GM23338 (cell line): Measurements from ENCODE around the gene NCKAP1. TPM values are rescaled to one million over a fixed set of nuclear protein-coding genes. Genes with fewer than 3 reads are reported as not detected.

Experiments
- ATAC-seq: fragments of 200-7000 bp; cut with Tn5 transposase; 3 replicates; pipeline ENCODE4 v1.9.1; 2020
- DNase-seq: peaks from one replicate; pipeline ENCODE4 v3.0.0-alpha.2; 2015; ENCODE audit warnings: low spot score
- H2AFZ ChIP-seq: fragments of 200-600 bp; sonication (generic); 2 replicates; pipeline ENCODE4 v1.8.0; 2016; ENCODE audit warnings: antibody characterized with exemption, mild to moderate bottlenecking, moderate library complexity
- H3F3A ChIP-seq: fragments of 200-600 bp; sonication (generic); replicated peaks from 2 replicates; pipeline ENCODE4 v1.8.0; 2017; ENCODE audit warnings: antibody characterized with exemption, mixed run types, low read depth
- H3K27ac ChIP-seq: fragments of 200-600 bp; sonication (generic); 2 replicates; pipeline ENCODE4 v1.6.1; 2016; ENCODE audit warnings: low read depth
- H3K27me3 ChIP-seq: fragments of 200-600 bp; sonication (generic); 2 replicates; pipeline ENCODE4 v1.8.0; 2016; ENCODE audit warnings: mild to moderate bottlenecking, mixed run types, moderate library complexity; ENCODE audit not compliant: insufficient read depth
- H3K36me3 ChIP-seq: fragments of 200-600 bp; sonication (generic); 2 replicates; pipeline ENCODE4 v1.8.0; 2016; ENCODE audit warnings: mild to moderate bottlenecking; ENCODE audit not compliant: insufficient read depth
- H3K4me1 ChIP-seq: fragments of 200-600 bp; sonication (generic); 2 replicates; pipeline ENCODE4 v1.8.0; 2016; ENCODE audit warnings: mild to moderate bottlenecking, moderate library complexity; ENCODE audit not compliant: insufficient read depth
- H3K4me2 ChIP-seq: fragments of 200-600 bp; sonication (generic); 2 replicates; pipeline ENCODE4 v1.7.1; 2017; ENCODE audit warnings: mixed run types
- H3K4me3 ChIP-seq: fragments of 200-600 bp; sonication (generic); 2 replicates; pipeline ENCODE4 v1.6.1; 2016; ENCODE audit warnings: mixed run types
- H3K79me2 ChIP-seq: fragments of 200-600 bp; sonication (generic); replicated peaks from 2 replicates; pipeline ENCODE4 v1.8.0; 2017; ENCODE audit warnings: mild to moderate bottlenecking; ENCODE audit not compliant: insufficient read depth
- H3K9me2 ChIP-seq: fragments of 200-600 bp; sonication (generic); 2 replicates; pipeline ENCODE4 v1.8.0; 2017; ENCODE audit not compliant: insufficient read depth
- H4K20me1 ChIP-seq: fragments of 200-600 bp; sonication (generic); replicated peaks from 2 replicates; pipeline ENCODE4 v1.8.0; 2017; ENCODE audit warnings: mild to moderate bottlenecking; ENCODE audit not compliant: insufficient read depth
- H3K27ac Mint-ChIP-seq: 2 replicates; pipeline ENCODE4 v1.8.0; 2020; ENCODE audit warnings: inconsistent platforms, mild to moderate bottlenecking, moderate library complexity, mixed read lengths
- H3K27me3 Mint-ChIP-seq: 3 replicates; pipeline ENCODE4 v1.8.0; 2022; ENCODE audit warnings: low read depth, mild to moderate bottlenecking, moderate library complexity, mixed read lengths, inconsistent platforms; ENCODE audit not compliant: insufficient read depth, poor library complexity
- H3K36me3 Mint-ChIP-seq: 3 replicates; pipeline ENCODE4 v1.8.0; 2021; ENCODE audit warnings: low read depth, mild to moderate bottlenecking, inconsistent platforms, moderate library complexity, mixed read lengths
- H3K4me1 Mint-ChIP-seq: 3 replicates; pipeline ENCODE4 v1.8.0; 2020; ENCODE audit warnings: mild to moderate bottlenecking, inconsistent platforms, mixed read lengths
- H3K4me3 Mint-ChIP-seq: 3 replicates; pipeline ENCODE4 v1.8.0; 2021; ENCODE audit warnings: moderate library complexity, mild to moderate bottlenecking, inconsistent platforms, mixed read lengths
- H3K9me3 Mint-ChIP-seq: 3 replicates; pipeline ENCODE4 v1.8.0; 2020; ENCODE audit warnings: moderate library complexity, mild to moderate bottlenecking, inconsistent platforms, mixed read lengths
- CREB1 ChIP-seq: fragments of 250-450 bp; sonication (Bioruptor Pico); IDR thresholded peaks from 2 replicates; pipeline ENCODE4 v1.5.0; 2020; ENCODE audit warnings: low read depth, mild to moderate bottlenecking, moderate library complexity
- EZH2 ChIP-seq: fragments of 200-600 bp; sonication (generic); IDR thresholded peaks from one replicate; pipeline ENCODE4 v1.8.0; 2017; ENCODE audit warnings: antibody characterized with exemption, mild to moderate bottlenecking, low read depth; ENCODE audit not compliant: unreplicated experiment
- EZH2phosphoT487 ChIP-seq: fragments of 200-600 bp; sonication (generic); IDR thresholded peaks from one replicate; pipeline ENCODE4 v1.8.1; 2018; ENCODE audit warnings: antibody characterized with exemption; ENCODE audit not compliant: unreplicated experiment
- JUNB ChIP-seq: IDR thresholded peaks from one replicate; pipeline ENCODE4 v1.6.1; 2016; ENCODE audit warnings: antibody characterized with exemption; ENCODE audit not compliant: unreplicated experiment
- NANOG ChIP-seq: IDR thresholded peaks from 2 replicates; pipeline ENCODE4 v1.6.1; 2016; ENCODE audit warnings: antibody characterized with exemption, borderline replicate concordance
- POLR2AphosphoS5 ChIP-seq: IDR thresholded peaks from 2 replicates; pipeline ENCODE4 v1.6.1; 2016; ENCODE audit warnings: antibody characterized with exemption, low read depth
- STAT1 ChIP-seq: IDR thresholded peaks from one replicate; pipeline ENCODE4 v1.6.1; 2016; ENCODE audit warnings: antibody characterized with exemption; ENCODE audit not compliant: unreplicated experiment
- ZNF114 ChIP-seq: fragments of 250-450 bp; sonication (Bioruptor Pico); IDR thresholded peaks from 2 replicates; pipeline ENCODE4 v1.5.0; 2020; ENCODE audit warnings: mild to moderate bottlenecking, moderate library complexity
- ZNF331 ChIP-seq: fragments of 250-450 bp; sonication (Bioruptor Pico); IDR thresholded peaks from 2 replicates; pipeline ENCODE4 v1.5.0; 2020; ENCODE audit warnings: low read depth, mild to moderate bottlenecking, moderate library complexity
- polyA plus RNA-seq: library from polyadenylated mRNA; unstranded; fragments of >200 nt; fragmentation: Nextera tagmentation; extraction: Ambion mirVana; gene quantifications from 2 replicates; pipeline ENCODE4 v1.2.1, GENCODE V29; 2016
- total RNA-seq: library from RNA; depleted of rRNA; stranded (reverse); fragments of >200 nt; shearing (Covaris generic); gene quantifications from 2 replicates; pipeline ENCODE4 v1.2.3, GENCODE V29; 2014
- TF ChIP-seq, protein P1 (sequence below): IDR thresholded peaks from one replicate; pipeline ENCODE4 v1.6.1; 2018; ENCODE audit warnings: antibody characterized with exemption; ENCODE audit not compliant: unreplicated experiment
- TF ChIP-seq, protein P2 (sequence below): fragments of 250-450 bp; sonication (Bioruptor Pico); IDR thresholded peaks from 2 replicates; pipeline ENCODE4 v1.5.0; 2020; ENCODE audit warnings: mild to moderate bottlenecking, moderate library complexity

Gene NCKAP1
- total and polyA plus RNA-seq, 2 experiments from 2014 or later, result 53.8 to 157 TPM

DNA sequence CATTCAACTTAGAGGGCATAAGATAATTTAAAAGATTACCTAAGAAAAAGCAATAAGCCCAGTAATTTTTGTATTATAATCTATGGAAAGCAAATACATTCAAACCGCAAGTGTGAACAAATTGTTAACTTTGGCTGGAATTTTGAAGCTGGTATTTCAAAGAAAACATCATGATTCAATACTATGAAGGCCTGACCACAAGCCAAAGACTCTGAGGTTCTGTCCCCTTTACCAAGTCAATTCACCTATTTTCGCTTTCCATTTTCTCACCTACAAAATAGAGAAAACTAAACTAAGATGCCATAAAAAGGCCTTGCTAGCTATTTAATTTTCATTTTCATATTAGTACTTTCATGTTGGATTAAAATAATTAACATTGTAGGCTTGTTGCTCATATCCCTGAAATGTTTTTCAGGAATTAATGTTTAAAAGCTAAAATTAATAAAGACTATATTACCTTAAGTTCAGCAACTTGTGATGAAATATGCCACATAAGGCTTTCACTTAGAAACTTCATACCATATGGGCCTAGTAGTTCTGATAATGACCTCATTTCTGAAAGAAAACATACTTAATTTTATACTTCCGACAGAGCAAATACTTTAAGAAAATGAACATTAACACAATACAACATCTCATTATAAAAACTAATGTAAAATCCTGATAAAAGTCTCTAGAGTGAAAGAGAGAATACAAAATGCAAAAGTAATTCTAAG lies 86.2 kb downstream of the NCKAP1 start (continued):
- TF ChIP-seq, protein P1, sequence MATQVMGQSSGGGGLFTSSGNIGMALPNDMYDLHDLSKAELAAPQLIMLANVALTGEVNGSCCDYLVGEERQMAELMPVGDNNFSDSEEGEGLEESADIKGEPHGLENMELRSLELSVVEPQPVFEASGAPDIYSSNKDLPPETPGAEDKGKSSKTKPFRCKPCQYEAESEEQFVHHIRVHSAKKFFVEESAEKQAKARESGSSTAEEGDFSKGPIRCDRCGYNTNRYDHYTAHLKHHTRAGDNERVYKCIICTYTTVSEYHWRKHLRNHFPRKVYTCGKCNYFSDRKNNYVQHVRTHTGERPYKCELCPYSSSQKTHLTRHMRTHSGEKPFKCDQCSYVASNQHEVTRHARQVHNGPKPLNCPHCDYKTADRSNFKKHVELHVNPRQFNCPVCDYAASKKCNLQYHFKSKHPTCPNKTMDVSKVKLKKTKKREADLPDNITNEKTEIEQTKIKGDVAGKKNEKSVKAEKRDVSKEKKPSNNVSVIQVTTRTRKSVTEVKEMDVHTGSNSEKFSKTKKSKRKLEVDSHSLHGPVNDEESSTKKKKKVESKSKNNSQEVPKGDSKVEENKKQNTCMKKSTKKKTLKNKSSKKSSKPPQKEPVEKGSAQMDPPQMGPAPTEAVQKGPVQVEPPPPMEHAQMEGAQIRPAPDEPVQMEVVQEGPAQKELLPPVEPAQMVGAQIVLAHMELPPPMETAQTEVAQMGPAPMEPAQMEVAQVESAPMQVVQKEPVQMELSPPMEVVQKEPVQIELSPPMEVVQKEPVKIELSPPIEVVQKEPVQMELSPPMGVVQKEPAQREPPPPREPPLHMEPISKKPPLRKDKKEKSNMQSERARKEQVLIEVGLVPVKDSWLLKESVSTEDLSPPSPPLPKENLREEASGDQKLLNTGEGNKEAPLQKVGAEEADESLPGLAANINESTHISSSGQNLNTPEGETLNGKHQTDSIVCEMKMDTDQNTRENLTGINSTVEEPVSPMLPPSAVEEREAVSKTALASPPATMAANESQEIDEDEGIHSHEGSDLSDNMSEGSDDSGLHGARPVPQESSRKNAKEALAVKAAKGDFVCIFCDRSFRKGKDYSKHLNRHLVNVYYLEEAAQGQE, result no peak
- TF ChIP-seq ZNF114, result no peak
- TF ChIP-seq STAT1, result no peak
- TF ChIP-seq NANOG, result no peak

DNA sequence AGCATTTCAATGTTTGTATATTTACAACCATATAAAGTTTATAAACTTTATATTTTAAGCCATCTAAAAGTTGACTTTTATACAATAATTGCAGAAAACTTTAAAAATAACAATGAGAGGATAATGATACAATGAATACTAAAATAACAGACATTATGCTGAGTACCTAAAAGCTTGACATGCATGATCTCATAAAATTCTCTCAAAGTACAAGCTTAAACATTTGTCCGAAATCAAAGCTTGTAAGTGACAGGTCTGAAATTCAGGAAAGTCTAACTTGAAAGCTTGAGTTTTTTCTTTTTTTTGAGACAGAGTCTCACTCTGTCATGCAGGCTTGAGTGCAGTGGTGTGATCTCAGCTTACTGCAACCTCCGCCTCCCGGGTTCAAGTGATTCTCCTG lies 87.7 kb downstream of the NCKAP1 start:
- no peaks in the 10 kb centered on the region for H3K4me1 ChIP-seq
- H3F3A ChIP-seq, result no peaks in the 10 kb centered on the region
- no peaks in the 10 kb centered on the region for H3K27me3 ChIP-seq
- H3K27ac ChIP-seq, result no peak overlapping the region
- no peak for ATAC-seq
- Mint-ChIP-seq H3K4me1 (no peaks in the 10 kb centered on the region), H3K4me3 (no peak overlapping the region), H3K36me3 (peaks cover 38% of the 10 kb centered on the region), H3K9me3 (no peaks in the 10 kb centered on the region), H3K27me3 (no peaks in the 10 kb centered on the region), H3K27ac (no peak overlapping the region)
- H4K20me1 ChIP-seq, result no peaks in the 10 kb centered on the region; the same call in 1 of the 2 replicates
- no peak overlapping the region for H3K4me2 ChIP-seq
- no peak overlapping the region for H3K4me3 ChIP-seq
- H2AFZ ChIP-seq, result no peak overlapping the region
- no peaks in the 10 kb centered on the region for H3K9me2 ChIP-seq
- no peaks in the 10 kb centered on the region for H3K79me2 ChIP-seq
- DNase-seq, result no peak
- peaks cover 15% of the 10 kb centered on the region; the same call in 1 of the 2 replicates for H3K36me3 ChIP-seq
- TF ChIP-seq EZH2, result no peak
- no peak for TF ChIP-seq EZH2phosphoT487
- no peak for TF ChIP-seq POLR2AphosphoS5
- TF ChIP-seq, protein P1, result no peak
- no peak for TF ChIP-seq ZNF331 (CRISPR knock-in tag)
- TF ChIP-seq ZNF114, result no peak
- no peak for TF ChIP-seq CREB1 (CRISPR knock-in tag)
- no peak for TF ChIP-seq STAT1
- TF ChIP-seq NANOG, result no peak
- TF ChIP-seq, protein P2, sequence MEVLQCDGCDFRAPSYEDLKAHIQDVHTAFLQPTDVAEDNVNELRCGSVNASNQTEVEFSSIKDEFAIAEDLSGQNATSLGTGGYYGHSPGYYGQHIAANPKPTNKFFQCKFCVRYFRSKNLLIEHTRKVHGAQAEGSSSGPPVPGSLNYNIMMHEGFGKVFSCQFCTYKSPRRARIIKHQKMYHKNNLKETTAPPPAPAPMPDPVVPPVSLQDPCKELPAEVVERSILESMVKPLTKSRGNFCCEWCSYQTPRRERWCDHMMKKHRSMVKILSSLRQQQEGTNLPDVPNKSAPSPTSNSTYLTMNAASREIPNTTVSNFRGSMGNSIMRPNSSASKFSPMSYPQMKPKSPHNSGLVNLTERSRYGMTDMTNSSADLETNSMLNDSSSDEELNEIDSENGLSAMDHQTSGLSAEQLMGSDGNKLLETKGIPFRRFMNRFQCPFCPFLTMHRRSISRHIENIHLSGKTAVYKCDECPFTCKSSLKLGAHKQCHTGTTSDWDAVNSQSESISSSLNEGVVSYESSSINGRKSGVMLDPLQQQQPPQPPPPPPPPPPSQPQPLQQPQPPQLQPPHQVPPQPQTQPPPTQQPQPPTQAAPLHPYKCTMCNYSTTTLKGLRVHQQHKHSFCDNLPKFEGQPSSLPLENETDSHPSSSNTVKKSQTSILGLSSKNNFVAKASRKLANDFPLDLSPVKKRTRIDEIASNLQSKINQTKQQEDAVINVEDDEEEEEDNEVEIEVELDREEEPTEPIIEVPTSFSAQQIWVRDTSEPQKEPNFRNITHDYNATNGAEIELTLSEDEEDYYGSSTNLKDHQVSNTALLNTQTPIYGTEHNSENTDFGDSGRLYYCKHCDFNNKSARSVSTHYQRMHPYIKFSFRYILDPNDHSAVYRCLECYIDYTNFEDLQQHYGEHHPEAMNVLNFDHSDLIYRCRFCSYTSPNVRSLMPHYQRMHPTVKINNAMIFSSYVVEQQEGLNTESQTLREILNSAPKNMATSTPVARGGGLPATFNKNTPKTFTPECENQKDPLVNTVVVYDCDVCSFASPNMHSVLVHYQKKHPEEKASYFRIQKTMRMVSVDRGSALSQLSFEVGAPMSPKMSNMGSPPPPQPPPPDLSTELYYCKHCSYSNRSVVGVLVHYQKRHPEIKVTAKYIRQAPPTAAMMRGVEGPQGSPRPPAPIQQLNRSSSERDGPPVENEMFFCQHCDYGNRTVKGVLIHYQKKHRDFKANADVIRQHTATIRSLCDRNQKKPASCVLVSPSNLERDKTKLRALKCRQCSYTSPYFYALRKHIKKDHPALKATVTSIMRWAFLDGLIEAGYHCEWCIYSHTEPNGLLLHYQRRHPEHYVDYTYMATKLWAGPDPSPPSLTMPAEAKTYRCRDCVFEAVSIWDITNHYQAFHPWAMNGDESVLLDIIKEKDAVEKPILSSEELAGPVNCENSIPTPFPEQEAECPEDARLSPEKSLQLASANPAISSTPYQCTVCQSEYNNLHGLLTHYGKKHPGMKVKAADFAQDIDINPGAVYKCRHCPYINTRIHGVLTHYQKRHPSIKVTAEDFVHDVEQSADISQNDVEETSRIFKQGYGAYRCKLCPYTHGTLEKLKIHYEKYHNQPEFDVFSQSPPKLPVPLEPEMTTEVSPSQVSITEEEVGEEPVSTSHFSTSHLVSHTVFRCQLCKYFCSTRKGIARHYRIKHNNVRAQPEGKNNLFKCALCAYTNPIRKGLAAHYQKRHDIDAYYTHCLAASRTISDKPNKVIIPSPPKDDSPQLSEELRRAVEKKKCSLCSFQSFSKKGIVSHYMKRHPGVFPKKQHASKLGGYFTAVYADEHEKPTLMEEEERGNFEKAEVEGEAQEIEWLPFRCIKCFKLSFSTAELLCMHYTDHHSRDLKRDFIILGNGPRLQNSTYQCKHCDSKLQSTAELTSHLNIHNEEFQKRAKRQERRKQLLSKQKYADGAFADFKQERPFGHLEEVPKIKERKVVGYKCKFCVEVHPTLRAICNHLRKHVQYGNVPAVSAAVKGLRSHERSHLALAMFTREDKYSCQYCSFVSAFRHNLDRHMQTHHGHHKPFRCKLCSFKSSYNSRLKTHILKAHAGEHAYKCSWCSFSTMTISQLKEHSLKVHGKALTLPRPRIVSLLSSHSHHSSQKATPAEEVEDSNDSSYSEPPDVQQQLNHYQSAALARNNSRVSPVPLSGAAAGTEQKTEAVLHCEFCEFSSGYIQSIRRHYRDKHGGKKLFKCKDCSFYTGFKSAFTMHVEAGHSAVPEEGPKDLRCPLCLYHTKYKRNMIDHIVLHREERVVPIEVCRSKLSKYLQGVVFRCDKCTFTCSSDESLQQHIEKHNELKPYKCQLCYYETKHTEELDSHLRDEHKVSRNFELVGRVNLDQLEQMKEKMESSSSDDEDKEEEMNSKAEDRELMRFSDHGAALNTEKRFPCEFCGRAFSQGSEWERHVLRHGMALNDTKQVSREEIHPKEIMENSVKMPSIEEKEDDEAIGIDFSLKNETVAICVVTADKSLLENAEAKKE, result no peak
- no peak for TF ChIP-seq JUNB
